ENCODE measurements around the gene GDNF.
"Not testable (repeated sequence)": the region's sequence is repeated elsewhere in the genome, so short reads cannot be mapped to it uniquely, and the experiment has no call there.

The GDNF gene, protein sequence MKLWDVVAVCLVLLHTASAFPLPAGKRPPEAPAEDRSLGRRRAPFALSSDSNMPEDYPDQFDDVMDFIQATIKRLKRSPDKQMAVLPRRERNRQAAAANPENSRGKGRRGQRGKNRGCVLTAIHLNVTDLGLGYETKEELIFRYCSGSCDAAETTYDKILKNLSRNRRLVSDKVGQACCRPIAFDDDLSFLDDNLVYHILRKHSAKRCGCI

DNA sequence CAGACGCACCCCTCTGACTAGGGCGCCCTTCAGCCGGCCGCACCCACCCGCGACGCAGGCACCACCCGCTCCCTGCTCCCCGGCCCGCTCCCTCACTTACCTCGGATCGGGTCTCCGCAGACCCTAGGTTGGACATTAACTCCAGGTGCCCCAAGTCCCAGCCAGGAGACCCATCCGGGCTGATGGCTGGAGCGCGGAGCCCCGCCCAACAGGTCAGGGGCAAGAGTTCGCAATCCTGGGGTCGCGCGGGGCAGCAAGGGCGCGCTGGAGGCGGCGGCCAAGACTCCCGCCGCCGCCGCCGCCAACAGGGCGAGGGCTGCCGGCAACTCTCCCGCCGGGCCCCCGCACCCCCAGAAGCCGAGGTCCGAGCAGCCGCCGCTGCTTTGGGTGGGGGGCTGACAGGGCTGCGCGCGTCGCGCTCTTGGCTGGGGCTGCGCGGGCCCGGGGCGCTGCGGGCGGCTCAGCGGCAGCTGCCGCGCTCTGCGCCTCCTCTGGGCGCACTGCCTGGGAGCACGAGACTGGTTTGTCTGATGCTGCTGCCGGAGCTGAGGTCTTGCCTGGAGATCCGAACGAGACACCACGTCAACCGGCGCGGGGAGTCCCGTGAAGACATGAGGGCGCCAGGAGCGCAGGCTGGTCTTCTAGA lies at the start of gene GDNF:
GDNF (minus strand) TSS at position 635 of the 646 bp plus-strand sequence. CDS start 5,245 bp downstream, outside the sequence.
- DNase-seq: peak; percentile 83

DNA sequence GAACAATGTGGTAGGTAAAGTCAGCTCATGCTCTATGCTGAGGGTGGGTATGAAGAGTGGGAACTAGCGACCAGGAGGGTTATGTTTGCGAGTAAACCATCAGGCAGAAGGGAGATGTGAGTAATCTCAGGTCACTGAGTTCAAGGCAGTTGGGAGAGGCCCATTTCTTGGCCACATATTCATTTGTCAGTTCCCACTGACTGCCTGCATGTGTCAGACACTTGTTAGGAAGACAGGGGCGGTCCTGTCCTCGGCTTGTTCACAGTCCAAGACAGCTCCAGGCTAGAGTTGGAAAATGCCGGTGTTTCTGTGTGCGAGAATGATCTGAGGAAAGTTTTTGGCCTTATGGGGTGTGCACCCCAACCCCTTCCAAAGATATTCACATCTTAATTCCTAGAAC lies 48.6 kb upstream of the GDNF start:
- no peak for DNase-seq

DNA sequence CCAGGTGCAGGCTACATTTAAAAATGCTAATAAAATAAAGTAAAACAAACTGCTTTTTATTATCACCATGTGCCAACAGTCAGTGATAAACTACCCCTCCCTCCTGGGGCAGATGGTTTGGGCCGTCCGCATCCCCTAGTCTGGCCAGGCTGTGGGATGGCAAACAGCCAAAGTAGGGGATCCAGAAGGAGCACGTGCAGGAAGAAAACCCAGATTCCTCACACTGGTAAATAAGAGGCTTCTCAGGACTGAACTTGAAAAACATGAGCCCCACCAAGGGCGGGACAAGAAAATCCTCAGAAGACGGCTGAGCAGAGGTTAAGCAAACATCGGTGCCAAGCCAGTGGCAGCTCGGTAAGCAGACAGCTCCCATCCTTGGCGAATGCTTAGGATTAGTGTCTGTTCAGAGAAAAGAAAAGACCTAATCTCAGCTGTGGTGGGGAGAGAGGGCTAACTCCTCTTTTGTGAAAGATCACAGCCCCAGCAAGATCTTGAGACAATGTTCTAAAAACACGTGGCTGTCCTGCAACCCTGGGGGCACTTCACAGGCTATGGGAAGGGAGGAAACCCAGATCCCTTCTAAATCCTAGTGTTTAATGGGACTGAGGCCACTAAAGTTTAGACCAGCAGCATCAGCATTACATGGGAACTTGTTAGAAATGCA lies 46.5 kb upstream of the GDNF start:
- DNase-seq: peak; percentile 72

DNA sequence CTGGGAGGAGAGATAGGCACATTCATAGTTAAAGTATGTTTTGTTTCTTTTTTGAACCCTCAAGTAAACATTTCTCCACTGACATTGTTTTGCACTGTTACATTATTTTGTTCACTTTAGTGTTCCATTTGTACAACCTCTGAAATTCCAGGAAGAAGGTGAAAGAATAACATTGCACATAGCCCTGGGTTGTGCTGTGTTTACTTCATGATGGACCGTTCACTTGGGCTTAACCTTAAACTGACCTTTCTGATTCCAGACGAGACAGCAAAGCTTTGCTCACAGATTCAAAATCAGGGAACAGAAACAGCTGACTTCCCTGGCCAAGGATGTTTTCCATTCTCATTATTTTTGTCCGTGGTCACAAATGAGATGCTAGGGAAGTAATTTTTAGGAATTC lies 42.8 kb upstream of the GDNF start:
- no peak for DNase-seq

DNA sequence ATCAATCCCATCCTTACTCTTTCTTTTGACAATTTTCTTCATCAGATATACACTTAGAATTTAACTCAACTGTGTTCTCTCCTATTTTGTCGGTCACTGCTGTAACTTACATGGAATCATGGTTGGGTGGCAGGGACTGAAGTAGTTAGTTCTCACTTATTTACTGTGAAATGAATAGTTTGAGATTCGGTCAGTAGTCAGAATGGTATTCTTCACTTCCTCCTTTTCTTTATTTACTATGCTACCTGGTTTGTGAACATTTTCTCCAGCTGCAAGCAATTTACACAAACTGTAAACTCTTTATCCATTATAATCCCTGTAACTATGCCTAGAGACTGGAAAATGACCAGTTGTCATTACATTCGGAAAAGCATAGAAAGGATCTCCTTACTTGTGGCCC lies 41.5 kb upstream of the GDNF start:
- DNase-seq: no peak

DNA sequence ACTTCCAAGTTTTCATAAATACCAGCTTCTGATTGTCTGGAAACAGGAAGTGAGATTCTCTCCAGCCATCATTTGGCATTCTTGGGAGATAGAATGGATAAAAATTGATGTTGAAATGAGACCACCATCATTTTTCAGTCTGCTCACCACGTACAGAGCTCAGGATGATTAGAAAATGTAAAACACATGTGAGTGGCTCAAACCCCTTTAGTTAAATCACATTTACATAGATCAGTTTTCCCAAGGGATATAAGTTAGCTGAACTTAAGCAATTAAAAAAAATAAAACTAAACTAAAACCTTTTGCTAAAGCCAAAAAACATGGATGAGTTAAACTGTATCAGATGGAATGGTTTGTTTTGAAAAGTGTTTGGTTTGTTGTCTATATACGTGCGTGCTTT lies 37.1 kb upstream of the GDNF start:
- no peak for DNase-seq

DNA sequence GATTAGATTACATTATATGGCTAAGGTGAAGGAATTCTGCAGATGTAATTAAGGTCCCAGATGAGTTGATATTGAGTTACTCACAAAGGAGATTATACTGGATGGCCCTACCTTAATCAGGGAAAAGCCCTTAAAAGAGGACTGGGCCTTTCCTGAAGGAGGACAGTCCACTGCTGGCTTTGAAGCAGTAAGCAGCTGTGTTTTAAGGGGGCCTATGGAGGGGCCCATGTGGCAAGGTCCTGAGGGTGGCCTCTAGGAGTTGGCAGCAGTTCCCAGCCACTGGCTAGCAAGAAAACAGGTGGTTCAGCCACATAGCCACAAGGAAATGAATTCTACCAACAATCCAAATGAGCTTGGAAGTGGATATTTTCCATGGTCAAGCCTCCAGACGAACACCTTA lies 36.4 kb upstream of the GDNF start:
- DNase-seq: no peak

DNA sequence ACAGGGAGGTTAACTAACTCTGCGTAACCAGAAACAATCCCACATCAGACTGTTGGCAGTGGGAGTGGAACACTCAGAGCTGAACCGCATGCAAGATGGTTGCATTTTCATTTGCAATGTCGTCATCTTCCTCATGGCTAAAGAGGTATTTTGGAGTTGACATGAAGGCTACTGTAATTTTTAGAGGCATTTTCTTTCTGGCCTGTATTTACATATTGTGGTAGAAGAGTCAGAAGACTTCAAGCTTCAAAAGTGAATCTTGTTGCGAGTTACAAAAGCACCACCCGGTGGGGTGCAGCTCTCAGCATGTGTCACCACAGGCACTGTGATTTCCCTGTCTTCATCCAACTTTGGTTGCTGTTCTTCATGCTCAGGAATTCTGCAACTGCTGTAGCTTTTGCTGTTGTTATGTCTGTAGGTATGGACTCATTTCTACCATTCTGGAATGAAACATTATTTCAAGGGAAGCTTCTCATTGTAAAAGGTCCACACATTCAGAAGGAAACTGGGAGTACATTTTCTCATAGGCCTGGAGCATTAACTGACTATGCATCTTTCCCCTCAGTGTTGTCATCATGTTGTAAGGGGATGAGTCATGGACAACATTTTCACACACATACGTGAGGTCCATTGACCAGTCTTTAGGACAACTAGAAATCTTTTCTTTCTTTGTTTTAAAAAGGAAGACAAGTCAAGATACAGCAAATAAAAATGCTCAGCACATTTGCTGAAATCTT lies 35.4 kb upstream of the GDNF start:
- DNase-seq: no peak

DNA sequence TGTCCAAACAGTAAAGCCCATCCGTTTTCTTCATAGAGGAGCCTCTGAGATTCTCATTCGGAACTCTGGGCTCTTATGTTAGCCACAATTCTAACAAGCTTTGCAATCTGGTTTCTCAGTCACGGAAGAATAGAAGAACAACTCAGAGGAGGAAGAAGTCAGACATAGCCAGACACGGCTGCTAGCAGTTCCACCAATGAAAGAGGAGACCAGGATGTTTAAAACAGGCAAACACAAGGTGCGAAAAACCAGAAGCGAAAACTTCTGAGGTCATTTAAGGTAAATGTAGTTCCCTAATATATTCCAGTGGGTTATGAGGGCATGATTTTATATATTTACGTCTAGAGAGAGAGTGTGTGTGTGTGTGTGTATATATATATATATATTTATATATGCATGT lies 34.1 kb upstream of the GDNF start:
- DNase-seq: no peak

DNA sequence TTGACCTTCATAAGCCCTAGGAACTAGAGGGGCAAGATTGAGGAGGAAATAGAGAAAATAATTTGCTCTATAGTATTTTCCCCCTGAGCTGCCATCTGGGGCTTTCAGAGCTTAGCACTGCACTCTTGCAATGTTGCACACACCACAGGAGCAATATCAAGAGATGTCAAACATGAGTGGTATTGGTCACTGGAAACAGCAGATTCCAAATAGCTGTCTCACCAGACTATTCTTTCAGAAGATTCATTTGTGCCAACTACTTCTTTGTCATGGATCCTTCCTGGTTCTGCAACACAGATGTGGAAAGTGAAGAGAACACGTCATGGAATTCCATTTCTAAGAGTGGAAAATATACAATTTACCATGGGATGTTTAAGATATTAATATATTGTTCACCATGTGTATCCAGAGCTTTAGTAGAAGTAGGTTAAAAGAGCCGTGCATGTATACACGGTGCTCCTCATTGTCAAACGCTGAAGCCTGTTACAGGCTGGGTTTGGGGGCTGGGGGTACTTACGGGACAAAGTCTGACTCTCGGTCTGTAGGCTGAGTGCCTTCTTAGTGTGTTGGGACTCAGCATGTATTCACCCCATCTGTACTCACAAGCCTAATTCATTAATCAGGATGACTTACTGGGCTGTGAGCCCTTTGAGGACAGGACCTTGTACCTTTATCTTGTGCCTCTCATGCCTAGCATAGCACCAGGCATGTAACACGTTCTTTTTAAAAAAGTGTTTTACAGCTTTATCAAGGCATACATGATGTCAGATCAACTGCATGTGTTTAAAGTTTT lies 31.4 kb upstream of the GDNF start:
- DNase-seq: no peak

DNA sequence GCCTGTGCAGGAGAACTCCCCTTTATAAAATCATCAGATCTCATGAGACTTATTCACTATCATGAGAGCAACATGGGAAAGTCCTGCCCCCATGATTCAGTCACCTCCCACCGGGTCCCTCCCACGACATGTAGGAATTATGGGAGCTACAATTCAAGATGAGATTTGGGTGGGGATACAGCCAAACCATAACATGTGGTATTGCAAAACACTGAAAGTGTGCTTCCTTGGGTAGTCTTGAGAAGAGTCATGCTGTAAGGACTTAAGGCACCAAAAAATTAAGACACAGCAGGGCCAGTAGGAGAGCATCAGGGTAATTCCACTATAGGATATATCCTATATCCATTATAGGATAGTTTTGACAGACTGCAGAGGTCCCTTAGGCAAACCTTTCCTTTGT lies 29.4 kb upstream of the GDNF start:
- no peak for DNase-seq

DNA sequence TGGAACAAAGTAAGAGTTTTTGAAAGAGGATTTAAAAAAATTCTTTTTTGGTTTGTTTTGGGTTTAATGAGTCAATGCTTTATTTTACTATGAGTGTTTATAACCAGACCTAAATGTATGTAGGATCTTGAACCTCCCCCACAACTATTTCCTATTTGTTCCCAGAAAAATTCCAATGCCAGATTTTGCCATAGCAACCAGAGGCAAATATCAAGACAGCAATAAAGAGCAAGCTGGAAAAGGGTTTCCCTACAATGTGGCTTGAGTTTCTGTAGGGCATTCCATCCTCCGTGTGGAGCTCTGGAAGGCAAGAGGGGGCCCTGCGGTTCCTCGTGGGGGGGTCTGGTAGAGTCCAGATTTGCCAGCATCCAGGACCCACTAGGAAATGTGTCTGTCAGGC lies 27.8 kb upstream of the GDNF start:
- DNase-seq: no peak

DNA sequence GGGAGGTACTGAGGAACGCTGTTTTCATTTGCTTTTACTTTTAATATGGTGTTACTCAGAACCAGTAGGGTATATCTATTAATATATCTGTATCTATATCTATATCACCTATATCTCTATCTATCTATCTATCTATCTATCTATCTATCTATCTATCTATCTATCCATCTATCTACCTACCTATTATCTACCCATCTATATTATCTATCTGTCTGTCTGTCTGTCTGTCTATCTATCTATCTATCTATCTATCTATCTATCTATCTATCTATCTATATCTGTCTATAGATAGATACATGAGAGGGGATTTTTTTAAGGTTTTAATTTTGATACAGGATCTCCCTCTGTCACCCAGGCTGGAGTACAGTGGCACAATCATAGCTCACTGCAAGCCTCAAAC lies 23.1 kb upstream of the GDNF start:
- not testable (repeated sequence) for DNase-seq

DNA sequence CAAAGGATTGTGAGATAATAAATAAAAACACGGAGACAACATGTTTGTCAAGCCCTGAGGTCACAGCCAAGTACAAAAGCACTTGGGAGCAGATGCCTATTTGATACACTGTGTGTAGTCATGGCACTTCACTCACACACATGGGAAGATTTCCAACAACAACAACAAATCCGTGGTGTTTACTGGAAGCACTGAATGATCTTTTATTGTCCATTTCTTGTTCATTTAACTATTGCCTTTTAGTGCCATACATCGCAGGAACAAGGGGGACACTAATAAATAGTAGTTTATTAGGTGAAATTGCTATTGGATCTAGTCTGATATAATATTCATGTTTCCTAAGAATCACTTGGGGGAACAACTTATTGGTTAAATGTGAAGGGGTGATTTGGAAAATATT lies 20.4 kb upstream of the GDNF start:
- no peak for DNase-seq

DNA sequence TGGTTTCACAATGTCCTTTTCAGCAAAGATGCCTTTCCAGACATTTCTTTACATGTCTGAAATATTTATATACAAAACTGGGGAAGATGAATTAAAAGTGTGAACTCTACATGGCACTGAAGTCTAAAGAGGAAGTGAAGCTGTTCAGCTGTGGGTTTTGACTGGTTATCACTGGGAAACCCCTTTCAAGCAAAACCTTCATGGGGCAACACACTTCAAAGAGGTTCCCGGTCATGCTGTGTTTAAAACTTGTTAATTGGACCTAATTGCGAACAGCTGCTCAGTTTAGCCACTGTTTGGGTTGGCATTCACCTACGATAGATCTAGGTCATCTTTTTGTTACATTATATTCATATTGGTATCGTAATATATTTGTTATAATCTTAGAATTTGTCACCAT lies 20.0 kb upstream of the GDNF start:
- DNase-seq: peak; percentile 80

DNA sequence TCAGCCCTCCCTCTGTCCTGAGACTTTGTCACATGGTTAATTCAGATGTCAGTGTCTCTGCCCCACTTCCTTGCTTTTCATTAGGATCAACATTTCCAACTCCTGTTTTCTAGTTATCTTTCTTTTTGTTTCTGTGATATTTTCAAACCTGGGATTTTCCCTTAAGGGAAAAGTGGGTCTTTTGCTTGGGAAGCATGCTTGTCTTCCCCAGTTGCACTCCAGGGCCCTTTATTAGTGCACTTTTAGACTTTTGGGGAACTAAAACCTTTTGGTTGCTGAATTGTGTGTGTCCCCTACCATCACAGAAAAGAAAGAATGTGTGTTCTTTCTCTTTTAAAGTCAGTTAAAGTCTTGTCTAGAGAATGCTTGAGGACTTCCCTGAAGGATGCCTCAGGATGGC lies 18.4 kb upstream of the GDNF start:
- no peak for DNase-seq

DNA sequence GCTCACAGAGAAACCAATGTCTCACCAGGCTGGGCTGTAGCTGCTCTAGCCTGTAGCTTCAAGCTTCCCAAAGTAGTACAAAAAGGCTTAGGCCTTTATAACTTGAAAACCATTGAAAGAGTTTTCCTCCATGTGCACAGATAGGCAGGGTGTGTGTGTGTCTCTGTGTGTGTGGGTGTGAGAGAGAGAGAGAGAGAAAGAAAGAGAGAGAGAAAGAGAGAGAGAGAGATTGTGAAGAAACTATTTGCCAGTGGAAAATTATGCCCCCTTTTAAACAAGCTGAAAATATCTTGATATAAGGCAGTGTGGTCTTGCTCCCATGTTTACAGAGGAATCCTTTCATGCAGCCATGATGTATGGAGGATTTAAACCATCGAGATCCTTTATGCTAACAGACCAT lies 17.9 kb upstream of the GDNF start:
- DNase-seq: no peak

DNA sequence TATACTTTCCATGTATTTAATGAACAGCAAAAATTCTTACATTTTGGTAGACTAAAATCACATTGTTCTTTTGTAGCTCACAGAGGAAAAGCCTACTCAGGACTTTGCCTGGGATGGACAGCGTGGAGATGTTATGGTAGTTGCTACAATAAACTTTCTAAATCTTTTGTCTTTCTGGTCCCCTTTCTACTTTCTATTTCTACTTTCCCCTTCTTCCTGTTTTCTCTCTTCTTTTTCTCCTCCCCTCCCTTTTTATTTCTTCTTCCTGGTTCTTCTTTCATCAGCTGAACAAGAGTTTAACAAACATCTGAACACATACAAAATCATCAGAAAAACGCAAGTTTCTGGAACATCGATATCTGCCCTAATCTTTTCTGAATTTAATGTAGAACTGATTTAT lies 15.6 kb upstream of the GDNF start:
- DNase-seq: no peak

DNA sequence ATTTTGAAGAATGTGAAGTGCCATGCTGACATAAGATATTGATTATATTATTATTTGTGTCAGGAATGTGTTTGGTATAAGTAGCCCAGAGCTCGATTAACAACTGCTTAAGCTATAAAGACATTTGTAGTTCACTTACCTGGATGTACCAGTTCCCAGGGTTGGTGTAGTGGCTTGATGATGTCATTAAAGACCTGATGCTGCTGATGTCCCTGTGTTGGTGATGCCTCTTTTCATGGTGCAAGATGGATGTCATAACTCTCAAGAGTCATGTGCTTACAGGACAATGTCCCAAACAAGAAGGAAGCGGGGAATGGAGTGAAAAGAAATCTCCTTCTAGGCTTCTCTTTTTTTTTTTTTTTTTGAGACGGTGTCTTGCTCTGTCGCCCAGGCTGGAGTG lies 11.5 kb upstream of the GDNF start:
- no peak for DNase-seq

DNA sequence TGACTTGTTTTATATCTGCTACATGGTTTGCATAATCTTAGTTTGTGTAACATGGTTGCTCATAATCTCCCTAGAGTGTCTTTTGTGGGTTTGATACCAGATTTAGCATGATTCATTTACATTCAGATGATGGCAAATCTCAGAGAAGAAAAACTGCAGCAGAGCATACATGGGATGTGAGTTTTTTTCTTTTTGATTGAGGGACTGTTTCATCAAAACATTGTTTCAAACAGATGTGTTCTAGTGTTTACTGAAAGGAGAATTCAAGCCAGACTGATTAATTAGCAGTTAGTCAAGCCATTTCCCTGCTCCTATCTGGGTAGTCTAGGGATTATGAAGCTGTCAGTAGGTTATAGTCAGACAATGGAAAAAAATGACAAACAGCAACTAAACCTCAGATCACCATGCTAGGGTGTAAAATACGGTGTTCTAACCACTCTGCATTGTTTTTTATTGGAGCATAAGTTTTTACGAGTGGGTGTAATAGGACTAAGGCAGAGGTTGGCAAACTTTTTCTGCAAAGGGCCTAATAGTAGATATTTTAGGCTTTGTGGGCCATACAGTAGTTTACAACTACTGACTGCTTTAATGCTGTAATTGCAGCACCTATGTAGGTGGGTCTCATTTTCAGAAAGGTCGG lies 10.5 kb upstream of the GDNF start:
- DNase-seq: peak; percentile 68

DNA sequence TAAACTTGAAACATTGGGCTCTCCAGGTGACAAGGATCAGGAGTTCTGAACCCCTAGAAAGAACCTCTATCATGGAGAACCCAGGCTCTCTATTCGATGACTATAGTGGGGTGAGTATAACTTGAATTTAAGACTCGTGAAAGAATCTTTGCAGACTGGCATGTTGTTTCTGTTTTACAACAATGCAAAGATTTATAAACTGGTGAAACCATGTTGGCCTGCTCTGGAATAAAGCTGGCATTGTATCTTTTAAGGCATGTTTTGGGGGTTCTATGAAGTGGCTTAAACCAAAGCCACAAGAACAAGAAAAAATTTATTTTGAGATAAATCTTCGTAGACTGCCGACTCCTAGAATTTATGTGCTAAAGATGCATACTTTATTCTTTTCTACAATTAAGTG lies 9.8 kb upstream of the GDNF start:
- no peak for DNase-seq

DNA sequence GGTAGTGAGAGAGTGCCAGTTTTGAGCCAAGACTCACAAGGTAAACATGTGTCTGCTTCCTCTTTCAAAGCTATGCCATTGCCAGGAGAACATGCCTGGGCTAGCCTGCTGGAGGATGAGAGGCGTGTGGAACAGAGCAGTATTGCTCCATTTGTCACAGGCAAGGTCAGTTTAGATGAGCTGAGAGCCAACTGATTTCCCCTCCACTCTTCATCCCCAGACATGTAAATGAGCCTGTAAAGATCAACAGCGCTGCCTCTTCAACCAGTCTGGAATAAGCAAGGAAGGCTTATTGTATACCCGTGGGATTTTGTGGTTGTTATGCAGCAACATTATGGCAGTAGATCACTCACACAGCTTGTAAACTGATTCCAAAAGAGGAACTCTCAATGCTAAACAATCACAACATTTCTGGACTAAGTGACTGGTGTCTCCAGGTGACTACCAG lies 8.2 kb upstream of the GDNF start:
- DNase-seq: peak; percentile 98

All from NCI-H69 (cell line).